OCI-LY3 (cell line): ENCODE measurements around the gene DYRK1B.
"Not testable (repeated sequence)": the region's sequence is repeated elsewhere in the genome, so short reads cannot be mapped to it uniquely, and the experiment has no call there.

Experiments
- CTCF ChIP-seq: fragments of 200-600, 300-600 bp; sonication (generic); IDR thresholded peaks from 2 replicates; pipeline ENCODE4 v1.5.1; 2014; ENCODE audit warnings: antibody characterized with exemption, low read length, low read depth
- EZH2phosphoT487 ChIP-seq: fragments of 200-600 bp; shearing (Covaris generic); IDR thresholded peaks from 2 replicates; pipeline ENCODE4 v1.6.1; 2018; ENCODE audit warnings: antibody characterized with exemption, mixed run types, low read depth

GRCh38 chr19:39808688-39809087 is 25.3 kb downstream of the DYRK1B start:
- not testable (repeated sequence) for TF ChIP-seq CTCF, EZH2phosphoT487
